ENCODE data around the gene XRCC5.
"Not testable (repeated sequence)": the region's sequence is repeated elsewhere in the genome, so short reads cannot be mapped to it uniquely, and the experiment has no call there.

Gene XRCC5

GRCh38 chr2:216108967-216109921 is at the start of gene XRCC5:
XRCC5 (plus strand) TSS chr2:216109348; CDS start chr2:216109437, 89 bp downstream.
- ATAC-seq, result peak; percentile 84
- peak; percentile 99 for DNase-seq

DNA sequence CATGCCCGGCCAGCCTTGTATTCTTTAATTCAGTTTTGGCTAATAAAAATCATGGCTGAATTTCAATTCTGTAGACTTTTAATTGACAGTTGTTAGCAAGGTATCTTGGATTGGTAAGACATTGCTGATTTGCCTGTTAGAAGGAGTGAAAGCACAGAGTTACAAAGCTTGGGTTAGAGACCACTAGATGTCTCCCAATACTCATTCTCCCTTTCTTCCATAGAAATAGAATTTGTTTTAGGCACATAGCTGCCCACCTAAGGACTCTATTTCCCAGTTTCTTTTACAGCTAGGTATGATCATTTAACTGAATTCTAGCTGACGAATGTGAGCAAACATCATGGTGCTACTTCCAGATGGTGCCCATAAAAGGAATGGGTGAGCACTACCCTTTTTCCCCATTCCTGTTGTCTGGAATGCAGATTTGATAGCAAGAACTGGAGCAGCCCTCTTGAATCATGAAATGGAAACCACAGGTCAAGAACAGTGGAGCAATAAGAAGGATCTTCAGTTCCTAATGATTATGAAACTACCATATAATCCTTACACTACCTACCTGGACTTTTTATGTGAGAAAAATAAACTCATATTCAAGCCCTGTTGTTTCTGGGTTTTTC is 45.0 kb upstream of the XRCC5 start:
- no peak for ATAC-seq
- no peak for DNase-seq

GRCh38 chr2:216064665-216065064 is 44.5 kb upstream of the XRCC5 start:
- DNase-seq (no peak), ATAC-seq (no peak)

DNA sequence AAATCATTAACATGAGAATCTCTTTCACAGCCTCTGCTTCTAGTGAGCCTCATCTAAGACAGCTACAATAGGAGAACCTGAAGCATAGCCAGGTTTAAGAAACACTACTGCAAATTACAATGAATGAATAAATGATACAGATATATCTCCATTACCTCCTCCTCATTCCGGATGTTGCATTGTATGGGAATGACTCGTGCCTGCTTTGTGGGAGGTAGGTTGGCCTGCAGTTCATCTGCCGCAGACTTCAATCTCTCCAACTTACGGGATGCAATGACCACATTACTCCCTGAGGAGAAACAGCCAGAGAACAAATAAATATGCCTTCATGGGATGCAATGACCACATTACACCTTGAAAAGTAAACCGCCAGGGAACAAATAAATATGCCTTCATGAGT is 42.9 kb upstream of the XRCC5 start:
- no peak for DNase-seq
- ATAC-seq, result no peak

DNA sequence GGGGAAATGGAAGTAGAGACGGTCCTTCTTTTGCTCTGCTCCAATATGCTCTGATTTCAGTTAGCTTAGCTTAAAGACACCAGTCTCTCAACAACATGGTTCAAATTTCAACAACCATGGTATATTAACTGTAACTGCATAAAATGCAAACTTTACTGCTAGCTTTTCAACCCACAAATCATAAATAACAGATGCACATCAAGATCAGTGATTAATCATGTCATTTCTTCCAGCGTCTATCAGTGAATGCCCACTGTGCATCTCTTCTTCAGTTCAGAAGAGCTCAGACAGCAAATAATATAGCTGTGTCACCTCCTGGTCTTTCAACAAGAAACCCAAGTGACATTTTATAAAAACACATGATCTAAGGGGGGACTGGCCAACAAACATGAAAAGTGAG is 40.1 kb upstream of the XRCC5 start:
- DNase-seq (no peak), ATAC-seq (no peak)

GRCh38 chr2:216070195-216070594 is 39.0 kb upstream of the XRCC5 start:
- DNase-seq, result no peak

GRCh38 chr2:216071111-216071851 is 37.9 kb upstream of the XRCC5 start:
- ATAC-seq (no peak), DNase-seq (no peak)

More at GRCh38 chr2:216070195-216070594, 39.0 kb upstream of the XRCC5 start:
- no peak for ATAC-seq

- ATAC-seq, result no peak
These were observed 36.7 kb upstream of the XRCC5 start for GRCh38 chr2:216072473-216072872.

DNA sequence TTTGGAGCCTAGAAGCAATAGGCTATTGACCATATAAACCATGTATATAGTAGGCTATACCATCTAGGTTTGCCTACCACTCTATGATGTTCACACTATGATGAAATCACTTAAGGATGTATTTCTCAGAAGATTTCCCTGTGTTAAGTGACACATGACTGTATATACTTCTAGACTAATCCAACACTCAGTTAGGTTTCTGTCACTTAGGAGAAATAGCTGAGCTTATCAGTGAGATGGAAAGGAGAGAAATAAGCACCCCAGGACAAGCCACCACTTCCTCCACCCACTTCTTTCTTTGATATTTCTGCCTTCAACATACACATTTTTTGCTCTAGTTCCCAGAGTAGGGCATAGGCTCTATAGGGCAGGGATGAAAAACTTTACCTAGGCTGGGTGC is 35.4 kb upstream of the XRCC5 start:
- ATAC-seq (peak; percentile 66), DNase-seq (no peak)

More at GRCh38 chr2:216072473-216072872, 36.7 kb upstream of the XRCC5 start:
- no peak for DNase-seq

DNA sequence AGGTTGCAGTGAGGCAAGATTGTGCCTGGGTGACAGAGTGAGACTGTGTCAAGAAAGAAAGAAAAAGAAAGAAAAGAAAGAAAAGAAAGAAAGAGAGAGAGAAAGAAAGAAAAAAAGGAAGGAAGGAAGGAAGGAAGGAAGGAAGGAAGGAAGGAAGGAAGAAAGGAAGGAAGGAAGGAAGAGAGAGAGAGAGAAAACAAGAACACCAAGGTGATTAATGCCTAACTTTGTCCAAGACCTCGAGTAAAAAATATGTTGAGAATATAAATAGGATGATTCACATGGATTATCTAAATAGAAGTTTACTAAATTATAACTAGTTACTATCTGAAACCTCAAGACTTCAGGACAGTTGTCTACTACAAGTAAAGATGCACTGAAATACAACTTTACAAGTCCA is 34.8 kb upstream of the XRCC5 start:
- ATAC-seq, result no peak
- DNase-seq, result no peak

- DNase-seq (no peak), ATAC-seq (no peak)
These were observed 34.4 kb upstream of the XRCC5 start for GRCh38 chr2:216074794-216075193.

DNA sequence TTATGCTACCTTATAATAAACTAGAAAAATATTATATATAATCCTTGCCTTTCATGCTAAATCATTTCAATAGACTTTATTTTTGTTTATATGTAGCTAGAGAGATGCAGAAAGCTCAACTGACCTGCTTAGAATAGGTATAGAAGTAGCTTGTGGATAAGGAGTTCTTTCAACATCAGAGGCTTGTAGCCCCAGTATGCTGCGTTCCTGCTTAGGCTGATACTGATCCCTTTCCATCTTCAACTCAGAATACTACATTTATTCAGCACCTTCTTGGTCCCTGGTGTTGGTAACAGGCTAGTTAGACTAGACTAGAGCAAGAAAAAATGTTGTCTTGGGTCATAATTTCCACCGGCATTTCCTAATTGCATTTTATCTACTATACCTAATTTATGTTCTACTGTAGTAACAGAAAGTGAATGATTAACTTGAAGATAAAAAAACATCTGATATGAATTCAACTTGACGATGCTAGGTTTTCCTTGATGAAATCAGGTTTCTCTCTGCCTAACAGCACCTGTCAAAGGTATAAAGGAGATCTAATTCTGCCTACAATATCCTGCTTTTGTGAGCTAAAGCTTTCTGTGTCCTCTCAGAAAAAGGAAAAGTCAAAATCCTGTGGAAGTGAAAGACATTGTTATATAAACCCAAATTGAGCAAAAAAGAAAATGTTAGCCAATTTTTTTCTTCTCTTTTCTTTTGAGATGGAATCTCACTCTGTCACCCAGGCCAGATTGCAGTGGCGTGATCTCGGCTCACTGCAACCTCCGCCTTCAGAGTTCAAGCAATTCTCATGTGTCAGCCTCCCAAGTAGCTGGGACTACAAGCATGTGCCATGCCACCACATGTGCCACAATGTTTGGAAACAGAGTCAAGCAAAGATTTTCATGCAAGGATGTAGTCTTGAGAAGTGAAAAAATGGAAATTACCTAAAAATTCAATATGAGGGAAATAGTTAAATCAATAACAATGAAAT is 33.4 kb upstream of the XRCC5 start:
- no peak for ATAC-seq
- no peak for DNase-seq

GRCh38 chr2:216078776-216079175 is 30.4 kb upstream of the XRCC5 start:
- DNase-seq, result no peak
- no peak for ATAC-seq

DNA sequence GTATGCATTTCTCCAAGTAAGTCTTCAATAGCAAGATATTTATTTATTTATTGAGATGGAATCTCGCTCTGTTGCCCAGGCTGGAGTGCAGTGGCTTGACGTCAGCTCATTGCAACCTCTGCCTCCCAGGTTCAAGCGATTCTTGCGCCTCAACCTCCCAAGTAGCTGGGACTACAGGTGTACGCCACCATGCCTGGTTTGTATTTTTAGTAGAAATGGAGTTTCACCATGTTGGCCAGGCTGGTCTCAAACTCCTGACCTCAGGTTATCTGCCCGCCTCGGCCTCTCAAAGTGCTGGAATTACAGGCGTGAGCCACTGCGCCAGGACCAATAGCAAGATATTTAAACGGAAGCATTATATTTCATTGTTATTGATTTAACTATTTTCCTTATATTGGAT is 29.1 kb upstream of the XRCC5 start:
- not testable (repeated sequence) for ATAC-seq, DNase-seq

- ATAC-seq, result no peak
These were observed 28.1 kb upstream of the XRCC5 start for GRCh38 chr2:216081012-216081411.

GRCh38 chr2:216081487-216082116 is 27.5 kb upstream of the XRCC5 start, which contains the start of the genes PECR and TMEM169:
PECR (minus strand) TSS chr2:216081809; CDS start chr2:216081741, 68 bp downstream.
TMEM169 (plus strand) TSS chr2:216081919; CDS start chr2:216095964, 14,045 bp downstream.
- ATAC-seq, result peak; percentile 92

More at GRCh38 chr2:216081012-216081411, 28.1 kb upstream of the XRCC5 start:
- no peak for DNase-seq

GRCh38 chr2:216082117-216082711 is 26.9 kb upstream of the XRCC5 start:
- ATAC-seq (no peak), DNase-seq (peak; percentile 37)

More at GRCh38 chr2:216081487-216082116, 27.5 kb upstream of the XRCC5 start, which contains the start of the genes PECR and TMEM169:
- DNase-seq, result peak; percentile 81

- DNase-seq, result peak; percentile 28
- no peak for ATAC-seq
These were observed 26.3 kb upstream of the XRCC5 start for GRCh38 chr2:216082805-216083204.

DNA sequence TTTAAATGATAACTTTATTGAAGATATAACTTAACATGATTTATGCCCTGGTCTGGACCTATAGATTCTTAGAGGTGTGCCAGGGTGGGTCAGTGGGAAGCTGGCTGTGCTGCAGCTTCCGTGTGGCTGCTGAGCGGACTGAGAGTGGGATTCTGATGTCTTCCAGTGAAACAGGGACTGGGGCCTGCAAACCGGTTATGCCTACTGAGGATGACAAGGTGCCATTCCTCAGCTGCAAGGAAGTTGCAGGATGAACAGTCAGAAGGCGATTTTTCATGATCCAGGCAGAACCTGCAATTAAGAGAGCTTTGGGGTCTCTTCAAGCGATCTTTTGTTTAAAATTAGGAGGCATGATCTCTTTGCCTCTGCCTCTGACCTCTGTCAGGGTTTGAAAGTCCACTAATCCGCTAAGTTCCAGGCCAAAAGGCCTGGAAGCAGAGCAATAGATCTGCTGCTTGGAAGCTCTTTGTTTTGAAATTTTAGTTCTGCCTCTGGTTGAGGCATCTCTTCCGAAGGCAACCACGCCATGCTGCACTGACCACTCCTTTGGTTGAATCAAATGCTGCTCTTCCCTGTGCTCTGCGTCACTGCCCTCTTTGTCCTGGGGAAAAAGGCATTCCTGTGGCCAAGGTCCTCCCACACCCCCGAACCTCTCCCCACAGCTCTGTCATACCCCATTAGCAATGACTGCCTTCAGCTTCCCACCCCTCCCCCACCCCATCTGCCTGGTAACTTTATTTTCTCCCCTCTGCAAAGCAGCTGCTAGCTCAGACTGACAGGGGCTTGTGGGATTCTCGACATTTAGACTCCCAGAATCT is 25.5 kb upstream of the XRCC5 start:
- DNase-seq (peak; percentile 24), ATAC-seq (no peak)
